Measurements from ENCODE around the gene NTRK3. TPM values are rescaled to one million over a fixed set of nuclear protein-coding genes. Genes with fewer than 3 reads are reported as not detected.

NTRK3 gene
- total RNA-seq, 2 experiments from 2014 or later = not detected

GRCh38 chr15:87947560-87947959, 309.0 kb downstream of the NTRK3 start:
- no peaks in the 10 kb centered on the region for H3K27me3 Mint-ChIP-seq (ENCODE audit: low read depth)
- H3K27ac Mint-ChIP-seq = no peak overlapping the region
- no peaks in the 10 kb centered on the region for H3K4me1 Mint-ChIP-seq (ENCODE audit: low read depth)
- H3K4me3 Mint-ChIP-seq = no peak overlapping the region
- no peaks in the 10 kb centered on the region for H3K9me3 Mint-ChIP-seq (ENCODE audit: insufficient read depth)
- H3K36me3 Mint-ChIP-seq (ENCODE audit: low read depth) = no peaks in the 10 kb centered on the region
- DNase-seq (no peak), ATAC-seq (no peak)
- CTCF ChIA-PET = no interaction called here
- POLR2A ChIA-PET = no interaction called here

- Mint-ChIP-seq H3K9me3 (ENCODE audit: insufficient read depth) (no peaks in the 10 kb centered on the region), H3K36me3 (ENCODE audit: low read depth) (no peaks in the 10 kb centered on the region), H3K27me3 (ENCODE audit: low read depth) (no peaks in the 10 kb centered on the region), H3K4me3 (no peak overlapping the region), H3K4me1 (ENCODE audit: low read depth) (no peaks in the 10 kb centered on the region), H3K27ac (no peak overlapping the region)
- ChIA-PET CTCF (no interaction called here), POLR2A (no interaction called here)
- ATAC-seq (no peak), DNase-seq (no peak)
These were observed 311.3 kb downstream of the NTRK3 start for GRCh38 chr15:87945246-87945645.

- no peaks in the 10 kb centered on the region for H3K9me3 Mint-ChIP-seq (ENCODE audit: insufficient read depth)
- DNase-seq (no peak), ATAC-seq (no peak)
- POLR2A ChIA-PET = no interaction called here
- H3K4me1 Mint-ChIP-seq (ENCODE audit: low read depth) = no peaks in the 10 kb centered on the region
- H3K27ac Mint-ChIP-seq = no peak overlapping the region
- no peaks in the 10 kb centered on the region for H3K36me3 Mint-ChIP-seq (ENCODE audit: low read depth)
- H3K4me3 Mint-ChIP-seq = no peak overlapping the region
- no peaks in the 10 kb centered on the region for H3K27me3 Mint-ChIP-seq (ENCODE audit: low read depth)
- CTCF ChIA-PET = no interaction called here
These were observed 311.8 kb downstream of the NTRK3 start for GRCh38 chr15:87944691-87945090.

- no peak overlapping the region for H3K27ac Mint-ChIP-seq
These were observed 312.5 kb downstream of the NTRK3 start for GRCh38 chr15:87944050-87944449.

GRCh38 chr15:87943626-87944025, 312.9 kb downstream of the NTRK3 start:
- ChIA-PET POLR2A (no interaction called here), CTCF (no interaction called here)
- H3K4me3 Mint-ChIP-seq = no peak overlapping the region
- no peaks in the 10 kb centered on the region for H3K27me3 Mint-ChIP-seq (ENCODE audit: low read depth)
- no peaks in the 10 kb centered on the region for H3K4me1 Mint-ChIP-seq (ENCODE audit: low read depth)
- no peak overlapping the region for H3K27ac Mint-ChIP-seq
- no peak for ATAC-seq
- no peaks in the 10 kb centered on the region for H3K36me3 Mint-ChIP-seq (ENCODE audit: low read depth)
- no peak for DNase-seq
- H3K9me3 Mint-ChIP-seq (ENCODE audit: insufficient read depth) = no peaks in the 10 kb centered on the region

More at GRCh38 chr15:87944050-87944449, 312.5 kb downstream of the NTRK3 start:
- Mint-ChIP-seq H3K4me1 (ENCODE audit: low read depth) (no peaks in the 10 kb centered on the region), H3K9me3 (ENCODE audit: insufficient read depth) (no peaks in the 10 kb centered on the region), H3K4me3 (no peak overlapping the region), H3K36me3 (ENCODE audit: low read depth) (no peaks in the 10 kb centered on the region), H3K27me3 (ENCODE audit: low read depth) (no peaks in the 10 kb centered on the region)
- ChIA-PET POLR2A (no interaction called here), CTCF (no interaction called here)
- ATAC-seq (no peak), DNase-seq (no peak)

GRCh38 chr15:87942316-87942715, 314.2 kb downstream of the NTRK3 start:
- H3K27ac Mint-ChIP-seq = no peak overlapping the region
- H3K4me1 Mint-ChIP-seq (ENCODE audit: low read depth) = no peaks in the 10 kb centered on the region
- no peaks in the 10 kb centered on the region for H3K36me3 Mint-ChIP-seq (ENCODE audit: low read depth)
- H3K9me3 Mint-ChIP-seq (ENCODE audit: insufficient read depth) = no peaks in the 10 kb centered on the region
- H3K4me3 Mint-ChIP-seq = no peak overlapping the region
- H3K27me3 Mint-ChIP-seq (ENCODE audit: low read depth) = no peaks in the 10 kb centered on the region
- DNase-seq (no peak), ATAC-seq (no peak)
- CTCF ChIA-PET = no interaction called here
- POLR2A ChIA-PET = no interaction called here

- Mint-ChIP-seq H3K4me1 (ENCODE audit: low read depth) (no peaks in the 10 kb centered on the region), H3K27ac (no peak overlapping the region), H3K36me3 (ENCODE audit: low read depth) (no peaks in the 10 kb centered on the region), H3K4me3 (no peak overlapping the region), H3K9me3 (ENCODE audit: insufficient read depth) (no peaks in the 10 kb centered on the region), H3K27me3 (ENCODE audit: low read depth) (no peaks in the 10 kb centered on the region)
- DNase-seq = no peak
- ChIA-PET CTCF (no interaction called here), POLR2A (no interaction called here)
- ATAC-seq = no peak
These were observed 314.9 kb downstream of the NTRK3 start for GRCh38 chr15:87941606-87942005.

- POLR2A ChIA-PET = no interaction called here
- H3K27me3 Mint-ChIP-seq (ENCODE audit: low read depth) = no peaks in the 10 kb centered on the region
- H3K27ac Mint-ChIP-seq = no peak overlapping the region
- H3K4me3 Mint-ChIP-seq = no peak overlapping the region
- DNase-seq = no peak
- CTCF ChIA-PET = no interaction called here
- H3K36me3 Mint-ChIP-seq (ENCODE audit: low read depth) = no peaks in the 10 kb centered on the region
- no peaks in the 10 kb centered on the region for H3K4me1 Mint-ChIP-seq (ENCODE audit: low read depth)
- no peak for ATAC-seq
- no peaks in the 10 kb centered on the region for H3K9me3 Mint-ChIP-seq (ENCODE audit: insufficient read depth)
These were observed 315.8 kb downstream of the NTRK3 start for GRCh38 chr15:87940768-87941167.

- no peaks in the 10 kb centered on the region for H3K27me3 Mint-ChIP-seq (ENCODE audit: low read depth)
- H3K27ac Mint-ChIP-seq = no peak overlapping the region
- ATAC-seq (no peak), DNase-seq (no peak)
- CTCF ChIA-PET = no interaction called here
- H3K9me3 Mint-ChIP-seq (ENCODE audit: insufficient read depth) = no peaks in the 10 kb centered on the region
- no peak overlapping the region for H3K4me3 Mint-ChIP-seq
- no peaks in the 10 kb centered on the region for H3K4me1 Mint-ChIP-seq (ENCODE audit: low read depth)
- POLR2A ChIA-PET = no interaction called here
- no peaks in the 10 kb centered on the region for H3K36me3 Mint-ChIP-seq (ENCODE audit: low read depth)
These were observed 316.6 kb downstream of the NTRK3 start for GRCh38 chr15:87939848-87940457.

- H3K4me1 Mint-ChIP-seq (ENCODE audit: low read depth) = no peaks in the 10 kb centered on the region
- ATAC-seq (no peak), DNase-seq (no peak)
- ChIA-PET POLR2A (no interaction called here), CTCF (no interaction called here)
- no peaks in the 10 kb centered on the region for H3K27me3 Mint-ChIP-seq (ENCODE audit: low read depth)
- H3K4me3 Mint-ChIP-seq = no peak overlapping the region
- no peaks in the 10 kb centered on the region for H3K9me3 Mint-ChIP-seq (ENCODE audit: insufficient read depth)
- H3K27ac Mint-ChIP-seq = no peak overlapping the region
- no peaks in the 10 kb centered on the region for H3K36me3 Mint-ChIP-seq (ENCODE audit: low read depth)
These were observed 318.5 kb downstream of the NTRK3 start for GRCh38 chr15:87938031-87938430.

- CTCF ChIA-PET = no interaction called here
These were observed 321.0 kb downstream of the NTRK3 start for GRCh38 chr15:87935583-87935982.

GRCh38 chr15:87931584-87931983, 325.0 kb downstream of the NTRK3 start:
- Mint-ChIP-seq H3K27me3 (ENCODE audit: low read depth) (no peaks in the 10 kb centered on the region), H3K4me1 (ENCODE audit: low read depth) (no peaks in the 10 kb centered on the region), H3K27ac (no peak overlapping the region), H3K4me3 (no peak overlapping the region), H3K9me3 (ENCODE audit: insufficient read depth) (no peaks in the 10 kb centered on the region), H3K36me3 (ENCODE audit: low read depth) (no peaks in the 10 kb centered on the region)
- CTCF ChIA-PET = no interaction called here
- POLR2A ChIA-PET = no interaction called here
- DNase-seq (no peak), ATAC-seq (no peak)

More at GRCh38 chr15:87935583-87935982, 321.0 kb downstream of the NTRK3 start:
- H3K4me1 Mint-ChIP-seq (ENCODE audit: low read depth) = no peaks in the 10 kb centered on the region
- DNase-seq = no peak
- no peak overlapping the region for H3K27ac Mint-ChIP-seq
- no peak for ATAC-seq
- H3K4me3 Mint-ChIP-seq = no peak overlapping the region
- H3K27me3 Mint-ChIP-seq (ENCODE audit: low read depth) = no peaks in the 10 kb centered on the region
- H3K36me3 Mint-ChIP-seq (ENCODE audit: low read depth) = no peaks in the 10 kb centered on the region
- POLR2A ChIA-PET = no interaction called here
- H3K9me3 Mint-ChIP-seq (ENCODE audit: insufficient read depth) = no peaks in the 10 kb centered on the region

GRCh38 chr15:87930457-87930856, 326.1 kb downstream of the NTRK3 start:
- Mint-ChIP-seq H3K27ac (no peak overlapping the region), H3K4me1 (ENCODE audit: low read depth) (no peaks in the 10 kb centered on the region), H3K36me3 (ENCODE audit: low read depth) (no peaks in the 10 kb centered on the region), H3K27me3 (ENCODE audit: low read depth) (no peaks in the 10 kb centered on the region), H3K9me3 (ENCODE audit: insufficient read depth) (no peaks in the 10 kb centered on the region), H3K4me3 (no peak overlapping the region)
- ChIA-PET POLR2A (no interaction called here), CTCF (no interaction called here)
- no peak for ATAC-seq
- DNase-seq = no peak
